Hematopoietic multipotent progenitor cell treated with erythropoietin and hydrocortisone succinate and interleukin-3 and kit ligand, for 15 days (in vitro differentiated cells): ENCODE results near the gene ATP13A3.

ENCODE experiments used
- DNase-seq: peaks from one replicate; pipeline ENCODE4 v3.0.0-alpha.2; 2015; ENCODE audit warnings: low spot score

ATP13A3 gene

GRCh38 chr3:194439881-194440550 lies 46.8 kb downstream of the ATP13A3 start:
- no peak for DNase-seq

GRCh38 chr3:194434503-194434902 lies 52.3 kb downstream of the ATP13A3 start:
- no peak for DNase-seq

GRCh38 chr3:194431554-194431953 lies 55.2 kb downstream of the ATP13A3 start:
- no peak for DNase-seq

GRCh38 chr3:194425399-194425798 lies 61.4 kb downstream of the ATP13A3 start:
- no peak for DNase-seq

- DNase-seq, result no peak
Observed at GRCh38 chr3:194424953-194425352, 61.8 kb downstream of the ATP13A3 start.

GRCh38 chr3:194424373-194424772 lies 62.4 kb downstream of the ATP13A3 start:
- no peak for DNase-seq

GRCh38 chr3:194423317-194423716 lies 63.5 kb downstream of the ATP13A3 start:
- DNase-seq, result no peak

- DNase-seq, result no peak
Observed at GRCh38 chr3:194422188-194422587, 64.6 kb downstream of the ATP13A3 start.

GRCh38 chr3:194418671-194419070 lies 68.1 kb downstream of the ATP13A3 start:
- DNase-seq, result no peak

GRCh38 chr3:194407423-194407822 lies 79.4 kb downstream of the ATP13A3 start:
- no peak for DNase-seq

GRCh38 chr3:194405766-194406165 lies 81.0 kb downstream of the ATP13A3 start:
- DNase-seq, result no peak

GRCh38 chr3:194404365-194405140 lies 82.2 kb downstream of the ATP13A3 start:
- peak; percentile 71 for DNase-seq

- DNase-seq, result no peak
Observed at GRCh38 chr3:194401868-194402329, 84.9 kb downstream of the ATP13A3 start.

- no peak for DNase-seq
Observed at GRCh38 chr3:194401346-194401745, 85.5 kb downstream of the ATP13A3 start.

- DNase-seq, result no peak
Observed at GRCh38 chr3:194399874-194400411, 86.9 kb downstream of the ATP13A3 start.

- DNase-seq, result no peak
Observed at GRCh38 chr3:194399166-194399565, 87.6 kb downstream of the ATP13A3 start, which contains the start of gene GP5. TSS of gene GP5 (minus strand) at chr3:194399266. CDS start at chr3:194398282, 984 bp downstream.

- DNase-seq, result no peak
Observed at GRCh38 chr3:194397757-194398312, 89.0 kb downstream of the ATP13A3 start.

GRCh38 chr3:194396859-194397756 lies 89.7 kb downstream of the ATP13A3 start:
- DNase-seq, result no peak

GRCh38 chr3:194396539-194396858 lies 90.3 kb downstream of the ATP13A3 start:
- no peak for DNase-seq

GRCh38 chr3:194395778-194396538 lies 90.8 kb downstream of the ATP13A3 start:
- DNase-seq, result no peak

GRCh38 chr3:194395212-194395611 lies 91.6 kb downstream of the ATP13A3 start:
- no peak for DNase-seq
